B cell (primary cell): ENCODE results near the gene GALNT6. TPM values are rescaled to one million over a fixed set of nuclear protein-coding genes. Genes with fewer than 3 reads are reported as not detected.

Experiments
- ATAC-seq: fragments of 200-7000 bp; cut with Tn5 transposase; one replicate; pipeline ENCODE4 v1.10.0; 2021; ENCODE audit warnings: low read depth, mild to moderate bottlenecking, moderate number of reproducible peaks, moderate library complexity
- CTCF ChIA-PET: fragments of 350-600 bp; sonication (Branson Sonifier 250); formaldehyde crosslinking; loops from one replicate; lab custom pipeline; 2021; ENCODE audit warnings: antibody characterized with exemption, inconsistent platforms; lab: Charles Lee
- POLR2A ChIA-PET: fragments of 350-600 bp; sonication (Branson Sonifier 250); formaldehyde crosslinking; loops from one replicate; lab custom pipeline; 2021; ENCODE audit warnings: antibody characterized with exemption; lab: Charles Lee
- DNase-seq: peaks from one replicate; pipeline ENCODE4 v3.0.0; 2013
- H2AFZ ChIP-seq: 2 replicates; pipeline ENCODE4 v1.6.1; 2012; ENCODE audit warnings: mild to moderate bottlenecking, low read depth, low read length; ENCODE audit not compliant: insufficient read depth, poor library complexity, severe bottlenecking
- H3K27ac ChIP-seq, 2 donors: 1 replicate in 1 of 2; 2 replicates in 1 of 2; pipeline ENCODE4 v1.5.1; 2012 to 2013; ENCODE audit warnings: low read length in 2 of 2, mild to moderate bottlenecking in 2 of 2, moderate library complexity in 1 of 2
- H3K27me3 ChIP-seq, 4 experiments: fragments of 200-600 bp in 1 of 4; sonication (generic) in 1 of 4; replicated peaks in 1 of 4; 1 replicate in 2 of 4; 2 replicates in 2 of 4; pipeline versions ENCODE4 v1.6.1 to v1.7.0; 2013 to 2016; ENCODE audit warnings: low read length in 3 of 4, mild to moderate bottlenecking in 2 of 4, mixed read lengths in 1 of 4, moderate library complexity in 1 of 4; ENCODE audit not compliant: insufficient read depth in 4 of 4, control insufficient read depth in 3 of 4; ENCODE audit errors: control extremely low read depth in 1 of 4
- H3K36me3 ChIP-seq, 2 experiments: replicated peaks in 1 of 2; 1 replicate in 1 of 2; 2 replicates in 1 of 2; pipeline versions ENCODE4 v1.6.1 to v1.7.1; 2013; ENCODE audit warnings: low read length in 1 of 2; ENCODE audit not compliant: insufficient read depth in 2 of 2, control insufficient read depth in 1 of 2; ENCODE audit errors: control extremely low read depth in 1 of 2, extremely low read depth in 1 of 2
- H3K4me1 ChIP-seq, 2 donors: fragments of 200-600 bp in 1 of 2; sonication (generic) in 1 of 2; 1 replicate in 1 of 2; 2 replicates in 1 of 2; pipeline versions ENCODE4 v1.5.1 to v1.6.1; 2013 to 2017; ENCODE audit warnings: low read length in 2 of 2; ENCODE audit not compliant: control insufficient read depth in 2 of 2, insufficient read depth in 2 of 2
- H3K4me2 ChIP-seq: replicated peaks from 2 replicates; pipeline ENCODE3; 2012; ENCODE audit warnings: mild to moderate bottlenecking, low read depth, low read length; ENCODE audit not compliant: poor library complexity, severe bottlenecking
- H3K4me3 ChIP-seq, 5 experiments: fragments of 200-600 bp in 1 of 5; sonication (generic) in 1 of 5; 1 replicate in 3 of 5; 2 replicates in 2 of 5; pipeline versions ENCODE4 v1.5.1 to v1.7.0; 2011 to 2016; ENCODE audit warnings: low read length in 4 of 5, mild to moderate bottlenecking in 4 of 5, low read depth in 2 of 5, control low read depth in 1 of 5, moderate library complexity in 1 of 5; ENCODE audit not compliant: insufficient read depth in 1 of 5; ENCODE audit errors: control extremely low read depth in 1 of 5, extremely low read depth in 1 of 5
- H3K79me2 ChIP-seq: fragments of 200-600 bp; sonication (generic); one replicate; pipeline ENCODE4 v1.6.0; 2016; ENCODE audit warnings: low read length; ENCODE audit not compliant: control insufficient read depth, insufficient read depth
- H3K9ac ChIP-seq: fragments of 200-600 bp; sonication (generic); 2 replicates; pipeline ENCODE4 v1.6.1; 2017; ENCODE audit warnings: mild to moderate bottlenecking, low read length, moderate library complexity
- H3K9me3 ChIP-seq, 3 donors: one replicate each; pipeline versions ENCODE4 v1.6.1 to v1.7.1; 2013; ENCODE audit warnings: low read length in 2 of 3; ENCODE audit not compliant: control insufficient read depth in 2 of 3, insufficient read depth in 1 of 3; ENCODE audit errors: control extremely low read depth in 1 of 3
- H4K20me1 ChIP-seq: 2 replicates; pipeline ENCODE4 v1.6.0; 2012; ENCODE audit warnings: mild to moderate bottlenecking, low read length; ENCODE audit not compliant: insufficient read depth, control insufficient read depth, poor library complexity, severe bottlenecking
- H3K27ac Mint-ChIP-seq: one replicate; pipeline ENCODE4 v1.8.0; 2021; ENCODE audit warnings: mixed read lengths
- H3K27me3 Mint-ChIP-seq: one replicate; pipeline ENCODE4 v1.8.0; 2021; ENCODE audit warnings: mixed read lengths
- H3K4me1 Mint-ChIP-seq: one replicate; pipeline ENCODE4 v1.8.0; 2021; ENCODE audit warnings: mixed read lengths
- H3K4me3 Mint-ChIP-seq: one replicate; pipeline ENCODE4 v1.8.0; 2021; ENCODE audit warnings: mixed read lengths
- H3K9me3 Mint-ChIP-seq: one replicate; pipeline ENCODE4 v1.8.0; 2022; ENCODE audit warnings: mixed read lengths; ENCODE audit not compliant: insufficient read depth
- CTCF ChIP-seq: fragments of 200-600 bp; IDR thresholded peaks from one replicate; pipeline ENCODE4 v1.8.0; 2022; ENCODE audit warnings: antibody characterized with exemption, mild to moderate bottlenecking
- EZH2 ChIP-seq: IDR thresholded peaks from 2 replicates; pipeline ENCODE4 v1.6.1; 2012; ENCODE audit warnings: borderline replicate concordance, low read depth, mild to moderate bottlenecking, moderate library complexity, low read length; ENCODE audit not compliant: insufficient read depth, poor library complexity, severe bottlenecking
- WGBS: methylation state at CpG from one replicate; pipeline ENCODE4 v1.1.5; 2013; ENCODE audit warnings: missing lambda C conversion rate; ENCODE audit not compliant: insufficient coverage; 5-methylcytosine and 5-hydroxymethylcytosine counted together
- intact Hi-C: fragments of 100-400 bp; cut with micrococcal nuclease; formaldehyde crosslinking; loops from one replicate; pipeline ENCODE4 v1.10.0; 2022
- polyA plus RNA-seq: library from polyadenylated mRNA; depleted of rRNA; stranded (reverse); fragments of >200 nt; gene quantifications from 2 replicates; pipeline ENCODE4 v1.2.3, GENCODE V29; 2012
- total RNA-seq, 2 donors: library from RNA; stranded (reverse); fragments of 120-200 nt in 1 of 2; gene quantifications; 1 replicate in 1 of 2; 2 replicates in 1 of 2; pipeline versions ENCODE4 v1.2.3 to v1.2.4, GENCODE V29; 2013 to 2022

Gene GALNT6
- total and polyA plus RNA-seq, 2 donors (not counting 1 experiment from before 2014, with no cell fraction given): 9.0 to 10.3 TPM

- Histone ChIP-seq H3K4me2 (peak overlapping the region; percentile 96), H3K4me1 (peaks cover 87 to 92% of the 10 kb centered on the region in 2 donors), H3K79me2 (peaks cover 50% of the 10 kb centered on the region), H3K27ac (peak overlapping the region; percentile 88 to 93), H3K9ac (peak overlapping the region; percentile 91), H4K20me1 (no peaks in the 10 kb centered on the region), H3K9me3 (peaks cover 0 to 9% (median 0%) of the 10 kb centered on the region in 3 donors), H3K4me3 (peak overlapping the region; percentile 62 to 92 (median 81)), H2AFZ (peak overlapping the region; percentile 36), H3K36me3 (peaks cover 0 to 13% of the 10 kb centered on the region in 2 experiments), H3K27me3 (no peaks in the 10 kb centered on the region)
- peak; percentile 36 for ATAC-seq
- TF ChIP-seq CTCF (no peak), EZH2 (no peak)
- ChIA-PET CTCF (interaction anchor here (1.3 to 11.9 kb wide), 5 partner anchors 16 to 105 kb away, joined by 3 to 148 read pairs (median 4); partner anchors contain the start of gene POU6F1), POLR2A (interaction anchor here (0.5 to 1.1 kb wide), 5 partner anchors 17 to 560 kb away, joined by 3 to 4 read pairs (median 3); partner anchors contain the start of genes ATF1 and DAZAP2)
- 0% methylated on average over 13 of the region's 15 CpGs for WGBS
- no peaks in the 10 kb centered on the region for H3K9me3 Mint-ChIP-seq
- no peaks in the 10 kb centered on the region for H3K27me3 Mint-ChIP-seq
- DNase-seq: peak; percentile 74
- intact Hi-C loops: loop anchor here (2.0 to 10.0 kb wide), 5 partner anchors 53 to 559 kb away; partner anchors contain the start of genes ATF1, DAZAP2, LETMD1 and SMAGP
- H3K27ac Mint-ChIP-seq: peak overlapping the region; percentile 99
- H3K4me3 Mint-ChIP-seq: peak overlapping the region; percentile 95
- H3K4me1 Mint-ChIP-seq: peaks cover 94% of the 10 kb centered on the region
Observed at GRCh38 chr12:51323317-51323960, 67.8 kb downstream of the GALNT6 start.
